Testis (tissue), 3 donors: ENCODE measurements around the gene GUK1. TPM values are rescaled to one million over a fixed set of nuclear protein-coding genes. Genes with fewer than 3 reads are reported as not detected.

Source experiments
- DNase-seq: peaks from one replicate; pipeline ENCODE4 v3.0.0-alpha.2; 2019
- H3K27ac ChIP-seq, 2 donors: fragments of 200-600 bp; sonication (generic); one replicate each; pipeline ENCODE4 v1.5.1; 2019
- H3K27me3 ChIP-seq: fragments of 200-600 bp; sonication (generic); one replicate; pipeline ENCODE4 v1.5.1; 2019
- H3K36me3 ChIP-seq: fragments of 200-600 bp; sonication (generic); one replicate; pipeline ENCODE4 v1.5.1; 2017; ENCODE audit warnings: low read depth; ENCODE audit errors: missing control alignments
- H3K4me1 ChIP-seq: fragments of 200-600 bp; sonication (generic); one replicate; pipeline ENCODE4 v1.5.1; 2019
- H3K4me3 ChIP-seq, 2 donors: fragments of 200-600 bp; sonication (generic); one replicate each; pipeline ENCODE4 v1.5.1; 2017 to 2019
- H3K9me3 ChIP-seq: fragments of 200-600 bp; sonication (generic); one replicate; pipeline ENCODE4 v1.5.1; 2017
- POLR2A ChIP-seq: fragments of 450-650 bp; IDR thresholded peaks from one replicate; pipeline ENCODE4 v1.6.1; 2017; ENCODE audit warnings: antibody characterized with exemption, mild to moderate bottlenecking, moderate library complexity
- WGBS, 2 donors: methylation state at CpG; one replicate each; pipeline ENCODE4 v1.1.5; 2018; 5-methylcytosine and 5-hydroxymethylcytosine counted together
- intact Hi-C: fragments of 100-400 bp; cut with DNase I; formaldehyde crosslinking; loops from one replicate; pipeline ENCODE4 v1.15.1; 2023; ENCODE audit warnings: low total_unique reads
- polyA plus RNA-seq: library from polyadenylated mRNA; stranded (reverse); fragments of 350-450 nt; fragmentation: Illumina TruSeq; extraction: RNeasy Lipid Tissue Mini Kit (QIAGEN cat#74804); gene quantifications from one replicate; pipeline ENCODE4 v1.2.3, GENCODE V29; 2014; ENCODE audit warnings: low read depth, low replicate concordance; ENCODE audit not compliant: insufficient read depth
- total RNA-seq, 2 donors: library from RNA; depleted of rRNA; stranded (reverse); fragments of >200 nt; gene quantifications; one replicate each; pipeline ENCODE4 v1.2.3, GENCODE V29; 2016
- TF ChIP-seq, protein P1 (sequence below), 3 experiments: fragments of 450-650 bp in 2 of 3; fragments of 200-600 bp in 1 of 3; sonication (generic) in 1 of 3; IDR thresholded peaks; one replicate each; pipeline ENCODE4 v1.5.1; 2016 to 2019; ENCODE audit warnings: antibody characterized with exemption in 3 of 3, mild to moderate bottlenecking in 2 of 3, moderate library complexity in 1 of 3

Gene GUK1
- total and polyA plus RNA-seq, 3 donors from 2014 or later: 236 to 343 (median 298) TPM

DNA sequence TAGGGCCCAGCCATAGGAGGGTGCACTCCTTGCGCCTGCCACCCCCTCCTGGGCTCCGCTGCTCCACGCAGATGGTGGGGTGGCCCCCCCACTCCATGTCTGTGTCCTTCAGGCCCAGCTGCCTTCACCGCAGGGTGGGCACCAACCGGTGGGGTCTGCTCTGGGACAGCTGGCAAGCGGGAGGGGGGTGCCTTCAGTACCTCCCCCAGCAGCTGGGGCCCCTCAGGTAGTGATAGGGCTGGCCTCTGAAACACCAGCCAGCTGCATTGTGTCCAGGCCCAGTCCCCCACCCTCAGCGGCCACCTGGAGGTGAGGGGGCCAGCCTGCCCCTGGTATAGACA, 10.0 kb downstream of the GUK1 start:
- no peaks in the 10 kb centered on the region for H3K36me3 ChIP-seq
- H3K27ac ChIP-seq: peak overlapping the region; percentile 91 to 93
- 38 to 81% methylated on average over 5 to 7 of the region's 7 CpGs for WGBS, 2 donors
- DNase-seq: no peak
- peak overlapping the region in 1 of 2 donors; percentile 31 for H3K4me3 ChIP-seq
- intact Hi-C loops: no loop called here
- H3K9me3 ChIP-seq: no peaks in the 10 kb centered on the region
- peaks cover 67% of the 10 kb centered on the region for H3K4me1 ChIP-seq
- H3K27me3 ChIP-seq: no peaks in the 10 kb centered on the region
- TF ChIP-seq, protein P1, sequence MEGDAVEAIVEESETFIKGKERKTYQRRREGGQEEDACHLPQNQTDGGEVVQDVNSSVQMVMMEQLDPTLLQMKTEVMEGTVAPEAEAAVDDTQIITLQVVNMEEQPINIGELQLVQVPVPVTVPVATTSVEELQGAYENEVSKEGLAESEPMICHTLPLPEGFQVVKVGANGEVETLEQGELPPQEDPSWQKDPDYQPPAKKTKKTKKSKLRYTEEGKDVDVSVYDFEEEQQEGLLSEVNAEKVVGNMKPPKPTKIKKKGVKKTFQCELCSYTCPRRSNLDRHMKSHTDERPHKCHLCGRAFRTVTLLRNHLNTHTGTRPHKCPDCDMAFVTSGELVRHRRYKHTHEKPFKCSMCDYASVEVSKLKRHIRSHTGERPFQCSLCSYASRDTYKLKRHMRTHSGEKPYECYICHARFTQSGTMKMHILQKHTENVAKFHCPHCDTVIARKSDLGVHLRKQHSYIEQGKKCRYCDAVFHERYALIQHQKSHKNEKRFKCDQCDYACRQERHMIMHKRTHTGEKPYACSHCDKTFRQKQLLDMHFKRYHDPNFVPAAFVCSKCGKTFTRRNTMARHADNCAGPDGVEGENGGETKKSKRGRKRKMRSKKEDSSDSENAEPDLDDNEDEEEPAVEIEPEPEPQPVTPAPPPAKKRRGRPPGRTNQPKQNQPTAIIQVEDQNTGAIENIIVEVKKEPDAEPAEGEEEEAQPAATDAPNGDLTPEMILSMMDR (IDR thresholded peaks at IDR 0.05): no peak
- TF ChIP-seq POLR2A: no peak

GRCh38 chr1:228150461-228151179, 10.5 kb downstream of the GUK1 start:
- Histone ChIP-seq H3K4me1 (peaks cover 63% of the 10 kb centered on the region), H3K27me3 (no peaks in the 10 kb centered on the region), H3K27ac (peak overlapping the region; percentile 91 to 93), H3K4me3 (peak overlapping the region in 1 of 2 donors; percentile 31), H3K36me3 (no peaks in the 10 kb centered on the region), H3K9me3 (no peaks in the 10 kb centered on the region)
- 13 to 37% methylated on average over 6 to 12 of the region's 17 CpGs for WGBS, 2 donors
- TF ChIP-seq POLR2A: no peak
- TF ChIP-seq, protein P1 (IDR thresholded peaks at IDR 0.05): no peak
- intact Hi-C loops: no loop called here
- peak; percentile 80 for DNase-seq

- Histone ChIP-seq H3K9me3 (no peaks in the 10 kb centered on the region), H3K4me3 (peak overlapping the region in 1 of 2 donors; percentile 31), H3K27me3 (no peaks in the 10 kb centered on the region), H3K36me3 (no peaks in the 10 kb centered on the region), H3K4me1 (peaks cover 55% of the 10 kb centered on the region), H3K27ac (peak overlapping the region; percentile 91 to 93)
- no peak for DNase-seq
- intact Hi-C loops: no loop called here
- no peak for TF ChIP-seq POLR2A
- TF ChIP-seq, protein P1 (IDR thresholded peaks at IDR 0.05): no peak
- 55 to 62% methylated on average over 8 to 11 of the region's 12 CpGs for WGBS, 2 donors
Observed at GRCh38 chr1:228151180-228151925, 11.3 kb downstream of the GUK1 start.

- no peak for TF ChIP-seq POLR2A
- TF ChIP-seq, protein P1 (IDR thresholded peaks at IDR 0.05): no peak
- no peak overlapping the region for H3K4me3 ChIP-seq
- intact Hi-C loops: no loop called here
- no peaks in the 10 kb centered on the region for H3K9me3 ChIP-seq
- no peaks in the 10 kb centered on the region for H3K27me3 ChIP-seq
- peaks cover 47% of the 10 kb centered on the region for H3K4me1 ChIP-seq
- no peak for DNase-seq
- 94 to 95% methylated on average over 14 to 15 of the region's 19 CpGs for WGBS, 2 donors
- H3K27ac ChIP-seq: no peak overlapping the region
- H3K36me3 ChIP-seq: no peaks in the 10 kb centered on the region
Observed at GRCh38 chr1:228152097-228152917, 12.2 kb downstream of the GUK1 start.
